ENCODE results near the gene SGK2. TPM values are rescaled to one million over a fixed set of nuclear protein-coding genes. Genes with fewer than 3 reads are reported as not detected.

SGK2 gene
- total and polyA plus RNA-seq, 9 donors = 0.22 to 2.1 (median 0.75) TPM

GRCh38 chr20:43563991-43564390 lies 5.2 kb downstream of the SGK2 start:
- Histone ChIP-seq H3K4me1 (ENCODE audit: control insufficient read depth, insufficient read depth, low read length) (no peaks in the 10 kb centered on the region), H3K27ac (ENCODE audit: low read length) (no peak overlapping the region), H3K27me3 (ENCODE audit: control insufficient read depth, insufficient read depth, low read length) (no peaks in the 10 kb centered on the region), H3K36me3 (ENCODE audit: control insufficient read depth, insufficient read depth, low read length) (no peaks in the 10 kb centered on the region), H3K9me3 (replicated peaks; ENCODE audit: control insufficient read depth, low read depth, low read length) (no peaks in the 10 kb centered on the region), H3K4me3 (ENCODE audit: low read length) (no peak overlapping the region)
- no peak for DNase-seq
- 83% methylated on average over 7 of the region's 7 CpGs for WGBS (ENCODE audit: insufficient coverage)

DNA sequence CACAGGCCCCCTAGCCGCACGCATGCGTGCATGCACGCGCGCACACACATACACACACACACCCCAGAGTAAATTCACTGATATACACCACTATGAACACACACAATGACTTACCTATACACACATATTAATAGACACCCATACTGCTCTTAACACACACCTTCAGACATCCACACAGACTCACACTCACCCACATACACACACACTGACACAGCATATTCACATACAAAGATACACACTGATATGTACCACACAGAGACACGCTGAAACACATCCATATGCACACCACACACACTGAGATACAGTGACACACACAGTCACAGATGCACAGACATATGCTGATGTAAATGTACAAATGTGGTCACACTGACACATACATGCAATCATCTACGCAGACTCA lies 5.6 kb downstream of the SGK2 start:
- Histone ChIP-seq H3K4me1 (ENCODE audit: control insufficient read depth, insufficient read depth, low read length) (no peaks in the 10 kb centered on the region), H3K9me3 (replicated peaks; ENCODE audit: control insufficient read depth, low read depth, low read length) (no peaks in the 10 kb centered on the region), H3K27me3 (ENCODE audit: control insufficient read depth, insufficient read depth, low read length) (no peaks in the 10 kb centered on the region), H3K4me3 (ENCODE audit: low read length) (no peak overlapping the region), H3K36me3 (ENCODE audit: control insufficient read depth, insufficient read depth, low read length) (no peaks in the 10 kb centered on the region), H3K27ac (ENCODE audit: low read length) (no peak overlapping the region)
- WGBS (ENCODE audit: insufficient coverage) = 98% methylated on average over 7 of the region's 8 CpGs
- DNase-seq = no peak

- 78% methylated on average over 18 of the region's 18 CpGs for WGBS (ENCODE audit: insufficient coverage)
- H3K27me3 ChIP-seq (ENCODE audit: control insufficient read depth, insufficient read depth, low read length) = no peaks in the 10 kb centered on the region
- no peaks in the 10 kb centered on the region for H3K36me3 ChIP-seq (ENCODE audit: control insufficient read depth, insufficient read depth, low read length)
- H3K4me1 ChIP-seq (ENCODE audit: control insufficient read depth, insufficient read depth, low read length) = no peaks in the 10 kb centered on the region
- H3K4me3 ChIP-seq (ENCODE audit: low read length) = no peak overlapping the region
- no peaks in the 10 kb centered on the region for H3K9me3 ChIP-seq (replicated peaks; ENCODE audit: control insufficient read depth, low read depth, low read length)
- no peak for DNase-seq
- no peak overlapping the region for H3K27ac ChIP-seq (ENCODE audit: low read length)
Observed at GRCh38 chr20:43564993-43565757, 6.3 kb downstream of the SGK2 start.

- no peaks in the 10 kb centered on the region for H3K4me1 ChIP-seq (ENCODE audit: control insufficient read depth, insufficient read depth, low read length)
- H3K4me3 ChIP-seq (ENCODE audit: low read length) = no peak overlapping the region
- H3K36me3 ChIP-seq (ENCODE audit: control insufficient read depth, insufficient read depth, low read length) = no peaks in the 10 kb centered on the region
- H3K27me3 ChIP-seq (ENCODE audit: control insufficient read depth, insufficient read depth, low read length) = no peaks in the 10 kb centered on the region
- H3K27ac ChIP-seq (ENCODE audit: low read length) = no peak overlapping the region
- DNase-seq = no peak
- WGBS (ENCODE audit: insufficient coverage) = 84% methylated on average over 4 of the region's 4 CpGs
- no peaks in the 10 kb centered on the region for H3K9me3 ChIP-seq (replicated peaks; ENCODE audit: control insufficient read depth, low read depth, low read length)
Observed at GRCh38 chr20:43565758-43566104, 6.9 kb downstream of the SGK2 start.

DNA sequence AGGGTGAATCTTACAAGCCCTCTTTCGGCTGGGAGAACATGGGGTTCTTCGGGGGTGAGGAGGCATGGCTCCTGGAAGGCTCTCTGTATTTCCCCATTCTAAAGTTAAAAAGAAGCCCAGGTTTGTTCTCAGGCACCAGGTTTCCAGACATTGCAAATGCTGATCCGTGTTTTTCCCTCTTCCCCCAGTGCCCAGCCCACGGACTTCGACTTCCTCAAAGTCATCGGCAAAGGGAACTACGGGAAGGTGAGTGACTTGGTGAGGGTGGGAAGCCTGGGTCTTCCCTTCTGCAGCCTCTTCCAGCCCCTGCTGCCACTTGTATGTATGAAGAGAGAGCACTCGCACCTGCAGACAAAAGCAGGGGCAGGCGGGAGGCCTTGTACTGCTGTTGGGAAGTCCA lies 8.7 kb downstream of the SGK2 start:
- no peaks in the 10 kb centered on the region for H3K36me3 ChIP-seq (ENCODE audit: control insufficient read depth, insufficient read depth, low read length)
- no peak overlapping the region for H3K4me3 ChIP-seq (ENCODE audit: low read length)
- no peaks in the 10 kb centered on the region for H3K9me3 ChIP-seq (replicated peaks; ENCODE audit: control insufficient read depth, low read depth, low read length)
- H3K27ac ChIP-seq (ENCODE audit: low read length) = no peak overlapping the region
- no peaks in the 10 kb centered on the region for H3K27me3 ChIP-seq (ENCODE audit: control insufficient read depth, insufficient read depth, low read length)
- H3K4me1 ChIP-seq (ENCODE audit: control insufficient read depth, insufficient read depth, low read length) = no peaks in the 10 kb centered on the region
- DNase-seq = no peak
- 79% methylated on average over 5 of the region's 9 CpGs for WGBS (ENCODE audit: insufficient coverage)

GRCh38 chr20:43568706-43569105 lies 9.9 kb downstream of the SGK2 start:
- no peak for DNase-seq
- Histone ChIP-seq H3K4me3 (ENCODE audit: low read length) (no peak overlapping the region), H3K27ac (ENCODE audit: low read length) (no peak overlapping the region), H3K9me3 (replicated peaks; ENCODE audit: control insufficient read depth, low read depth, low read length) (no peaks in the 10 kb centered on the region), H3K4me1 (ENCODE audit: control insufficient read depth, insufficient read depth, low read length) (no peaks in the 10 kb centered on the region), H3K36me3 (ENCODE audit: control insufficient read depth, insufficient read depth, low read length) (no peaks in the 10 kb centered on the region), H3K27me3 (ENCODE audit: control insufficient read depth, insufficient read depth, low read length) (no peaks in the 10 kb centered on the region)
- 79% methylated on average over 3 of the region's 4 CpGs for WGBS (ENCODE audit: insufficient coverage)

DNA sequence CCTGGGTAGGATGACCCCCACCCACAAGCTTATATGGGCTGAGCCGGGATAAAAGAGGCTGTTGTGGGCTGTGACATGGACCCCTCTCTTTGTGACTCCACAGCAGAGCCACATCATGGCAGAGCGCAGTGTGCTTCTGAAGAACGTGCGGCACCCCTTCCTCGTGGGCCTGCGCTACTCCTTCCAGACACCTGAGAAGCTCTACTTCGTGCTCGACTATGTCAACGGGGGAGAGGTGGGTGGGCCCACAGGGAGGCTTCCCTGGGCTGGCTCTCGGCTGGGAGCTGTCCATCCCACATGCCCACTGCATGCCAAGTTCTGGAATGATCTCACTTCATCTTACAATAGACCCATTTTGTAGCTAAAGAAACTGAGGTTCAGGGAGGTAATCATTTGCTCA lies 10.5 kb downstream of the SGK2 start:
- H3K36me3 ChIP-seq (ENCODE audit: control insufficient read depth, insufficient read depth, low read length) = no peaks in the 10 kb centered on the region
- H3K9me3 ChIP-seq (replicated peaks; ENCODE audit: control insufficient read depth, low read depth, low read length) = no peaks in the 10 kb centered on the region
- no peaks in the 10 kb centered on the region for H3K4me1 ChIP-seq (ENCODE audit: control insufficient read depth, insufficient read depth, low read length)
- H3K27ac ChIP-seq (ENCODE audit: low read length) = no peak overlapping the region
- DNase-seq = no peak
- H3K27me3 ChIP-seq (ENCODE audit: control insufficient read depth, insufficient read depth, low read length) = no peaks in the 10 kb centered on the region
- no peak overlapping the region for H3K4me3 ChIP-seq (ENCODE audit: low read length)
- WGBS (ENCODE audit: insufficient coverage) = 97% methylated on average over 6 of the region's 10 CpGs

GRCh38 chr20:43570496-43570895 lies 11.7 kb downstream of the SGK2 start:
- no peak for DNase-seq
- WGBS (ENCODE audit: insufficient coverage) = 82% methylated on average over 8 of the region's 10 CpGs
- Histone ChIP-seq H3K4me1 (ENCODE audit: control insufficient read depth, insufficient read depth, low read length) (no peaks in the 10 kb centered on the region), H3K4me3 (ENCODE audit: low read length) (no peak overlapping the region), H3K36me3 (ENCODE audit: control insufficient read depth, insufficient read depth, low read length) (no peaks in the 10 kb centered on the region), H3K27ac (ENCODE audit: low read length) (no peak overlapping the region), H3K9me3 (replicated peaks; ENCODE audit: control insufficient read depth, low read depth, low read length) (no peaks in the 10 kb centered on the region), H3K27me3 (ENCODE audit: control insufficient read depth, insufficient read depth, low read length) (no peaks in the 10 kb centered on the region)

DNA sequence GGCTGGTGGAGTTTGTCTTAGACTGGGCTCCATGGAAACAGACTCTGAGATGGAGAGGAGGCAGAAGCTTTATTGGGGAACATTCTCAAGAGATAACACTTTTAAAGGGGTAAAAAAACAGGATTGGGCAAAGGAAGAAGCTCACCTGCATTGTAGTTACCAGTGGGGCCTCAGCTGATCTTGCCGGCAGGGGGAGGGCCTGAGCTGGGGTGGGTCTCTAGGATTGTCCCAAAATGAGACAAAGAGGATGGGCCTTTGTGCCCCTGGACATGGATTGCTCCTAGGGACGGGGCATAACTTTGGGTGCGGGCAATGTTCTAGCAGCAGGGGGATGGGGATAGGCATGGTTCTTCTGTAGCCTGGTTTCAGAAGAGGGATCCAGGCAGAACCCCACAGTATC lies 12.5 kb downstream of the SGK2 start:
- no peak for DNase-seq
- 67% methylated on average over 1 of the region's 3 CpGs for WGBS (ENCODE audit: insufficient coverage)
- Histone ChIP-seq H3K36me3 (ENCODE audit: control insufficient read depth, insufficient read depth, low read length) (no peaks in the 10 kb centered on the region), H3K27ac (ENCODE audit: low read length) (no peak overlapping the region), H3K27me3 (ENCODE audit: control insufficient read depth, insufficient read depth, low read length) (no peaks in the 10 kb centered on the region), H3K4me3 (ENCODE audit: low read length) (no peak overlapping the region), H3K4me1 (ENCODE audit: control insufficient read depth, insufficient read depth, low read length) (no peaks in the 10 kb centered on the region), H3K9me3 (replicated peaks; ENCODE audit: control insufficient read depth, low read depth, low read length) (no peaks in the 10 kb centered on the region)

DNA sequence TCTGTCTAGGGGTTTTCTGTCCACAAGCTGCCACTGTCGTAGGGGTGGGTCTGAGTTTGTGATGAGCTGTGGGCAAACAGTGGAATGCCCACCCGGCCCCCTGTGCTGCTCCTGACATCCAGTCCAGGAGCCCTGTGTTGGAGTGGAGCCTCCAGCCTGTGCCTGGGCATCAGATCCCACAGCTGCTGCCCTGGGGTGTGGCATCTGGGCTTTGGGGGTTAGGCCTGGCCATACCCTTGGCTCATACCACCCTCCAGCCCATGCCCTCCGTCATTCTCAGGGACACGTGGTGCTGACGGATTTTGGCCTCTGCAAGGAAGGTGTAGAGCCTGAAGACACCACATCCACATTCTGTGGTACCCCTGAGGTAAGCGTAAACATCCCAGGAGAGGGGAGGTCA lies 12.9 kb downstream of the SGK2 start:
- 81% methylated on average over 5 of the region's 6 CpGs for WGBS (ENCODE audit: insufficient coverage)
- H3K36me3 ChIP-seq (ENCODE audit: control insufficient read depth, insufficient read depth, low read length) = no peaks in the 10 kb centered on the region
- no peak for DNase-seq
- no peak overlapping the region for H3K27ac ChIP-seq (ENCODE audit: low read length)
- no peaks in the 10 kb centered on the region for H3K27me3 ChIP-seq (ENCODE audit: control insufficient read depth, insufficient read depth, low read length)
- H3K4me3 ChIP-seq (ENCODE audit: low read length) = no peak overlapping the region
- no peaks in the 10 kb centered on the region for H3K9me3 ChIP-seq (replicated peaks; ENCODE audit: control insufficient read depth, low read depth, low read length)
- no peaks in the 10 kb centered on the region for H3K4me1 ChIP-seq (ENCODE audit: control insufficient read depth, insufficient read depth, low read length)

DNA sequence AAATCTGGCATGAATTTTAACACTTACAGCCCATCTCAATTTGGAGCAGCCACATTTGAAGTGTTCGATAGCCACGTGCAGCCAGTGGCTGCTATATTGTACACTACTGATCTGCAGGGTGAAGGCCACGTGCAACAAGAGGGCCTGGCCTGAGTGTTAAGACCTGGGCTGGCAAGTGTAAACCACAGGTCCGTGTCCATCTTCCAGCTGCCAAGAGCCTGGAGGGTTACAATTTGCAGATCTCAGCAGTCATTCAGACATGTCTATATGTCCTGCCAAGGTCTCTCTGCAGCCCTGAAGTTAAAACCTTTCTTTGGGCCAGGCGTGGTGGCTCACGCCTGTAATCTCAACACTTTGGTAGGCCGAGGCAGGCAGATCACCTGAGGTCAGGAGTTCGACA lies 14.1 kb downstream of the SGK2 start:
- H3K4me3 ChIP-seq (ENCODE audit: low read length) = no peak overlapping the region
- whole genome bisulfite sequencing (ENCODE audit: insufficient coverage) = 85% methylated on average over 8 of the region's 8 CpGs

More for the DNA sequence above, 14.1 kb downstream of the SGK2 start:
- no peaks in the 10 kb centered on the region for H3K9me3 ChIP-seq (replicated peaks; ENCODE audit: control insufficient read depth, low read depth, low read length)
- H3K27me3 ChIP-seq (ENCODE audit: control insufficient read depth, insufficient read depth, low read length) = no peaks in the 10 kb centered on the region
- DNase-seq = no peak
- no peaks in the 10 kb centered on the region for H3K36me3 ChIP-seq (ENCODE audit: control insufficient read depth, insufficient read depth, low read length)
- no peaks in the 10 kb centered on the region for H3K4me1 ChIP-seq (ENCODE audit: control insufficient read depth, insufficient read depth, low read length)
- no peak overlapping the region for H3K27ac ChIP-seq (ENCODE audit: low read length)

Data from muscle of leg (tissue), 11 donors.